Measurements from ENCODE around the gene AOC1.

DNA sequence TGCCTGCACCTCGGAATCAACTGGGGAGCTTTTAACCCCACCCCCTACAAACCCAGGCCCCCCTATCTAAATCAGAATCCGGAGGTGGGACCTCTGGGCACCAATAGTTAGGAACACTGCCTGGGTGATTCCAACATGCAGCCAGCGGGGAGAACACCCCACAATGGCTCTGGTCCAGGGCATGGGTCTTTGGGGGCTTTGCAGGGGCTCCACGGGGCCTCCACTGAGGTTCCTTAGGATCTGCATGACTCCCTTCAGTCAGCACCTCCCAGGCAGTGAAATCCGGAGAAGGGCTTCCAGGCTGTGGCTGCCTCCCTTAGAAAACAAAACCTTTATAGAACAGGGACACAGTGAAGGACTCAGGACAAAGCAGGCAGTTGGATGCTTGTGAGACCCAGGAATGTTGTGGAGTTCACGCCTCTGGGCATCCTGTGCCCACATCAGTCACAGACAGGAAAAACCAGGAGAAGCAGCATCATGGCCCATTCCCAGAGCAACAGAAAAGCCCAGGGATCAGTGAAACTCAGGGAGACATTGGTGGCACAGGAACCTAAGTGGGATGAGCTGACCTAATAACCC, 16.5 kb upstream of the AOC1 start:
- TF ChIP-seq SIN3A (IDR thresholded peaks at IDR 0.05; ENCODE audit: borderline replicate concordance, insufficient read depth, low read length) (no peak), TAF1 (IDR thresholded peaks at IDR 0.05; ENCODE audit: borderline replicate concordance, insufficient read depth, low read length) (no peak)
